HEK293 (cell line): ENCODE results near the gene ELAPOR2.

ENCODE experiments used
- CTCF ChIA-PET: fragments of 350-600 bp; formaldehyde crosslinking; extraction: SDS; loops from one replicate; lab custom pipeline; 2021; ENCODE audit warnings: antibody characterized with exemption; lab: Yijun Ruan, JAX
- POLR2A ChIA-PET: fragments of 300-600 bp; formaldehyde crosslinking; extraction: SDS; loops from one replicate; lab custom pipeline; 2020; ENCODE audit warnings: antibody characterized with exemption, inconsistent platforms; lab: Yijun Ruan, JAX
- H3K27ac ChIP-seq: fragments of 200-500 bp; sonication (Bioruptor generic); 2 replicates; pipeline ENCODE4 v1.5.1; 2014; ENCODE audit warnings: low read depth, low read length, control low read depth, inconsistent platforms; ENCODE audit errors: extremely low read depth
- H3K36me3 ChIP-seq, 2 experiments: fragments of 200-500 bp in 1 of 2; sonication (Bioruptor generic) in 1 of 2; 1 replicate in 1 of 2; 2 replicates in 1 of 2; pipeline ENCODE4 v1.5.1; 2014 to 2017; ENCODE audit warnings: inconsistent platforms in 2 of 2, low read length in 2 of 2; ENCODE audit not compliant: control insufficient read depth in 2 of 2, insufficient read depth in 1 of 2
- H3K4me1 ChIP-seq: fragments of 200-500 bp; sonication (Bioruptor generic); 2 replicates; pipeline ENCODE4 v1.5.1; 2014; ENCODE audit warnings: mild to moderate bottlenecking, low read length, inconsistent platforms; ENCODE audit not compliant: control insufficient read depth, insufficient read depth
- H3K4me3 ChIP-seq: 2 replicates; pipeline ENCODE4 v1.5.1; 2011; ENCODE audit warnings: low read depth, mild to moderate bottlenecking, control low read depth, low read length, moderate library complexity
- H3K9me3 ChIP-seq: fragments of 200-500 bp; sonication (Bioruptor generic); 2 replicates; pipeline ENCODE4 v1.5.1; 2014; ENCODE audit warnings: low read depth, low read length, inconsistent platforms; ENCODE audit not compliant: control insufficient read depth, insufficient read depth
- KLF1 ChIP-seq: fragments of 450-650 bp; formaldehyde crosslinking; IDR thresholded peaks from 2 replicates; pipeline ENCODE4 v1.5.1; 2016; ENCODE audit warnings: missing biosample characterization, missing genetic modification characterization
- PRDM1 ChIP-seq: fragments of 450-650 bp; formaldehyde crosslinking; IDR thresholded peaks from 2 replicates; pipeline ENCODE4; 2016; ENCODE audit warnings: missing biosample characterization, missing genetic modification characterization
- SALL2 ChIP-seq: fragments of 450-650 bp; formaldehyde crosslinking; IDR thresholded peaks from 2 replicates; pipeline ENCODE4 v1.5.0; 2017; ENCODE audit warnings: missing biosample characterization, mild to moderate bottlenecking, missing genetic modification characterization, borderline replicate concordance
- SCRT1 ChIP-seq: fragments of 450-650 bp; formaldehyde crosslinking; IDR thresholded peaks from 2 replicates; pipeline ENCODE4 v1.5.1; 2016; ENCODE audit warnings: missing biosample characterization, missing genetic modification characterization, borderline replicate concordance
- ZFP3 ChIP-seq: fragments of 450-650 bp; formaldehyde crosslinking; IDR thresholded peaks from 2 replicates; pipeline ENCODE4 v1.5.1; 2016; ENCODE audit warnings: low read depth, missing biosample characterization, missing genetic modification characterization
- ZNF133 ChIP-seq: fragments of 450-650 bp; formaldehyde crosslinking; IDR thresholded peaks from 2 replicates; pipeline ENCODE4 v1.5.1; 2016; ENCODE audit warnings: missing biosample characterization, missing genetic modification characterization
- ZNF24 ChIP-seq: fragments of 450-650 bp; formaldehyde crosslinking; IDR thresholded peaks from 2 replicates; pipeline ENCODE4 v1.5.1; 2016; ENCODE audit warnings: missing biosample characterization, missing genetic modification characterization
- ZNF266 ChIP-seq: fragments of 450-650 bp; formaldehyde crosslinking; IDR thresholded peaks from 2 replicates; pipeline ENCODE4 v1.5.1; 2016; ENCODE audit warnings: missing biosample characterization, missing genetic modification characterization, low read depth
- ZNF37A ChIP-seq: fragments of 450-650 bp; IDR thresholded peaks from 2 replicates; pipeline ENCODE4 v1.5.1; 2018; ENCODE audit warnings: missing biosample characterization, missing genetic modification characterization
- ZNF398 ChIP-seq: fragments of 450-650 bp; formaldehyde crosslinking; IDR thresholded peaks from 2 replicates; pipeline ENCODE4 v1.5.1; 2017; ENCODE audit warnings: missing biosample characterization, missing genetic modification characterization
- ZNF416 ChIP-seq: fragments of 450-650 bp; formaldehyde crosslinking; IDR thresholded peaks from 2 replicates; pipeline ENCODE4 v1.5.1; 2016; ENCODE audit warnings: missing biosample characterization, missing genetic modification characterization
- ZNF473 ChIP-seq: fragments of 450-650 bp; formaldehyde crosslinking; IDR thresholded peaks from 2 replicates; pipeline ENCODE4 v1.5.1; 2017; ENCODE audit warnings: missing biosample characterization, missing genetic modification characterization
- ZNF558 ChIP-seq: fragments of 450-650 bp; formaldehyde crosslinking; IDR thresholded peaks from 2 replicates; pipeline ENCODE4 v1.5.1; 2016; ENCODE audit warnings: missing biosample characterization, missing genetic modification characterization
- ZNF560 ChIP-seq: fragments of 450-650 bp; formaldehyde crosslinking; IDR thresholded peaks from 2 replicates; pipeline ENCODE4 v1.5.1; 2017; ENCODE audit warnings: missing biosample characterization, missing genetic modification characterization, borderline replicate concordance
- ZNF571 ChIP-seq: fragments of 450-650 bp; formaldehyde crosslinking; IDR thresholded peaks from 2 replicates; pipeline ENCODE4 v1.5.0; 2017; ENCODE audit warnings: missing biosample characterization, missing genetic modification characterization
- ZNF600 ChIP-seq: fragments of 450-650 bp; formaldehyde crosslinking; IDR thresholded peaks from 2 replicates; pipeline ENCODE4 v1.5.1; 2016; ENCODE audit warnings: missing biosample characterization, missing genetic modification characterization
- ZNF610 ChIP-seq: fragments of 450-650 bp; formaldehyde crosslinking; IDR thresholded peaks from 2 replicates; pipeline ENCODE4 v1.5.1; 2016; ENCODE audit warnings: missing biosample characterization, missing genetic modification characterization, borderline replicate concordance
- ZNF639 ChIP-seq: fragments of 450-650 bp; formaldehyde crosslinking; IDR thresholded peaks from 2 replicates; pipeline ENCODE4 v1.5.1; 2016; ENCODE audit warnings: missing biosample characterization, missing genetic modification characterization
- ZNF660 ChIP-seq: fragments of 450-650 bp; IDR thresholded peaks from 2 replicates; pipeline ENCODE4 v1.5.1; 2018; ENCODE audit warnings: missing biosample characterization, mild to moderate bottlenecking, missing genetic modification characterization
- ZNF830 ChIP-seq: fragments of 450-650 bp; IDR thresholded peaks from 2 replicates; pipeline ENCODE4 v1.5.0; 2018; ENCODE audit warnings: missing biosample characterization, missing genetic modification characterization, low read depth, mild to moderate bottlenecking, moderate library complexity
- ZNF837 ChIP-seq: fragments of 450-650 bp; formaldehyde crosslinking; IDR thresholded peaks from 2 replicates; pipeline ENCODE4 v1.5.1; 2016; ENCODE audit warnings: missing biosample characterization, missing genetic modification characterization
- TF ChIP-seq, protein P1 (sequence below): fragments of 450-650 bp; formaldehyde crosslinking; IDR thresholded peaks from 2 replicates; pipeline ENCODE4 v1.5.1; 2016; ENCODE audit warnings: missing biosample characterization, missing genetic modification characterization
- TF ChIP-seq, protein P2 (sequence below): fragments of 450-650 bp; IDR thresholded peaks from 2 replicates; pipeline ENCODE4 v1.5.1; 2018; ENCODE audit warnings: missing biosample characterization, missing genetic modification characterization
- TF ChIP-seq, protein P3 (sequence below): fragments of 450-650 bp; formaldehyde crosslinking; IDR thresholded peaks from 2 replicates; pipeline ENCODE4 v1.5.1; 2016; ENCODE audit warnings: missing biosample characterization, missing genetic modification characterization, borderline replicate concordance

Gene ELAPOR2

DNA sequence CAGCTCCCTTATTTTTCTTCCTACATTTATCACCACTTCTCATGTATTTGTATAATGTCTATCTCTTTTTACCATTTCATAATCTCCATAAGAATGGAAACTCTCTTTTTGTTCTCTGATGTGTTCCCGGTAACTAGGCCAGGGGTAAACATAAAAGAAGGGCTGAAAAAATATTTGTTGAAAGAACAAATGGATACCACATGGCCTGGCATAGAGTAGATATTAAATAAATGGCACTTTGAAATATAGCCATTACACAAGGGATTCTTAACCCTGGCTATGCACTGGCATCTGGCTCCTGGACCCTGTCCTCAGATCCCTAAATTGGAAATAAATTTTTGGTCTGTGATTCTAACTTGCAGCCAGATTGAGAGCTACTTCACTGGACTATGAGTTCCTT, 30.4 kb downstream of the ELAPOR2 start (continued):
- TF ChIP-seq ZNF24 (tag by site-specific recombination) (no peak), ZNF133 (no peak), ZNF610 (tag by site-specific recombination) (no peak), PRDM1 (tag by site-specific recombination) (no peak), SALL2 (tag by site-specific recombination) (no peak)
- TF ChIP-seq, protein P1, sequence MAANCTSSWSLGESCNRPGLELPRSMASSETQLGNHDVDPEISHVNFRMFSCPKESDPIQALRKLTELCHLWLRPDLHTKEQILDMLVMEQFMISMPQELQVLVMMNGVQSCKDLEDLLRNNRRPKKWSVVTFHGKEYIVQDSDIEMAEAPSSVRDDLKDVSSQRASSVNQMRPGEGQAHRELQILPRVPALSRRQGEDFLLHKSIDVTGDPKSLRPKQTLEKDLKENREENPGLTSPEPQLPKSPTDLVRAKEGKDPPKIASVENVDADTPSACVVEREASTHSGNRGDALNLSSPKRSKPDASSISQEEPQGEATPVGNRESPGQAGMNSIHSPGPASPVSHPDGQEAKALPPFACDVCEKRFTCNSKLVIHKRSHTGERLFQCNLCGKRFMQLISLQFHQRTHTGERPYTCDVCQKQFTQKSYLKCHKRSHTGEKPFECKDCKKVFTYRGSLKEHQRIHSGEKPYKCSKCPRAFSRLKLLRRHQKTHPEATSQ (tag by site-specific recombination): no peak

- Histone ChIP-seq H3K9me3 (no peaks in the 10 kb centered on the region), H3K36me3 (no peaks in the 10 kb centered on the region), H3K4me3 (no peak overlapping the region), H3K4me1 (no peaks in the 10 kb centered on the region), H3K27ac (no peak overlapping the region)
- ChIA-PET POLR2A (no interaction called here), CTCF (interaction anchor here (0.6 kb wide), 1 partner anchor 38 kb away, joined by 4 read pairs; no protein-coding TSS in a partner anchor)
- TF ChIP-seq ZNF571 (tag by site-specific recombination) (no peak), ZNF600 (tag by site-specific recombination) (no peak), ZNF639 (tag by site-specific recombination) (no peak), ZNF473 (tag by site-specific recombination) (no peak), ZNF830 (tag by site-specific recombination) (no peak), ZNF560 (tag by site-specific recombination) (no peak), ZNF837 (tag by site-specific recombination) (no peak), ZNF37A (tag by site-specific recombination) (no peak), ZNF398 (tag by site-specific recombination) (no peak), ZFP3 (tag by site-specific recombination) (no peak), ZNF416 (tag by site-specific recombination) (no peak), KLF1 (tag by site-specific recombination) (no peak), ZNF660 (tag by site-specific recombination) (no peak), SCRT1 (tag by site-specific recombination) (no peak), ZNF266 (tag by site-specific recombination) (no peak), ZNF558 (tag by site-specific recombination) (no peak)
- TF ChIP-seq, protein P2, sequence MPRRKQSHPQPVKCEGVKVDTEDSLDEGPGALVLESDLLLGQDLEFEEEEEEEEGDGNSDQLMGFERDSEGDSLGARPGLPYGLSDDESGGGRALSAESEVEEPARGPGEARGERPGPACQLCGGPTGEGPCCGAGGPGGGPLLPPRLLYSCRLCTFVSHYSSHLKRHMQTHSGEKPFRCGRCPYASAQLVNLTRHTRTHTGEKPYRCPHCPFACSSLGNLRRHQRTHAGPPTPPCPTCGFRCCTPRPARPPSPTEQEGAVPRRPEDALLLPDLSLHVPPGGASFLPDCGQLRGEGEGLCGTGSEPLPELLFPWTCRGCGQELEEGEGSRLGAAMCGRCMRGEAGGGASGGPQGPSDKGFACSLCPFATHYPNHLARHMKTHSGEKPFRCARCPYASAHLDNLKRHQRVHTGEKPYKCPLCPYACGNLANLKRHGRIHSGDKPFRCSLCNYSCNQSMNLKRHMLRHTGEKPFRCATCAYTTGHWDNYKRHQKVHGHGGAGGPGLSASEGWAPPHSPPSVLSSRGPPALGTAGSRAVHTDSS (tag by site-specific recombination): no peak
- TF ChIP-seq, protein P3, sequence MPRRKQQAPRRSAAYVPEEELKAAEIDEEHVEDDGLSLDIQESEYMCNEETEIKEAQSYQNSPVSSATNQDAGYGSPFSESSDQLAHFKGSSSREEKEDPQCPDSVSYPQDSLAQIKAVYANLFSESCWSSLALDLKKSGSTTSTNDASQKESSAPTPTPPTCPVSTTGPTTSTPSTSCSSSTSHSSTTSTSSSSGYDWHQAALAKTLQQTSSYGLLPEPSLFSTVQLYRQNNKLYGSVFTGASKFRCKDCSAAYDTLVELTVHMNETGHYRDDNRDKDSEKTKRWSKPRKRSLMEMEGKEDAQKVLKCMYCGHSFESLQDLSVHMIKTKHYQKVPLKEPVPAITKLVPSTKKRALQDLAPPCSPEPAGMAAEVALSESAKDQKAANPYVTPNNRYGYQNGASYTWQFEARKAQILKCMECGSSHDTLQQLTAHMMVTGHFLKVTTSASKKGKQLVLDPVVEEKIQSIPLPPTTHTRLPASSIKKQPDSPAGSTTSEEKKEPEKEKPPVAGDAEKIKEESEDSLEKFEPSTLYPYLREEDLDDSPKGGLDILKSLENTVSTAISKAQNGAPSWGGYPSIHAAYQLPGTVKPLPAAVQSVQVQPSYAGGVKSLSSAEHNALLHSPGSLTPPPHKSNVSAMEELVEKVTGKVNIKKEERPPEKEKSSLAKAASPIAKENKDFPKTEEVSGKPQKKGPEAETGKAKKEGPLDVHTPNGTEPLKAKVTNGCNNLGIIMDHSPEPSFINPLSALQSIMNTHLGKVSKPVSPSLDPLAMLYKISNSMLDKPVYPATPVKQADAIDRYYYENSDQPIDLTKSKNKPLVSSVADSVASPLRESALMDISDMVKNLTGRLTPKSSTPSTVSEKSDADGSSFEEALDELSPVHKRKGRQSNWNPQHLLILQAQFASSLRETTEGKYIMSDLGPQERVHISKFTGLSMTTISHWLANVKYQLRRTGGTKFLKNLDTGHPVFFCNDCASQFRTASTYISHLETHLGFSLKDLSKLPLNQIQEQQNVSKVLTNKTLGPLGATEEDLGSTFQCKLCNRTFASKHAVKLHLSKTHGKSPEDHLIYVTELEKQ (tag by site-specific recombination): no peak
Measured at GRCh38 chr7:87028636-87029035, 30.8 kb downstream of the ELAPOR2 start.
